ENCODE measurements around the gene C16orf74. TPM values are rescaled to one million over a fixed set of nuclear protein-coding genes. Genes with fewer than 3 reads are reported as not detected.

C16orf74 gene
- total RNA-seq, 1 donor from 2014 or later, result 5.2 TPM

DNA sequence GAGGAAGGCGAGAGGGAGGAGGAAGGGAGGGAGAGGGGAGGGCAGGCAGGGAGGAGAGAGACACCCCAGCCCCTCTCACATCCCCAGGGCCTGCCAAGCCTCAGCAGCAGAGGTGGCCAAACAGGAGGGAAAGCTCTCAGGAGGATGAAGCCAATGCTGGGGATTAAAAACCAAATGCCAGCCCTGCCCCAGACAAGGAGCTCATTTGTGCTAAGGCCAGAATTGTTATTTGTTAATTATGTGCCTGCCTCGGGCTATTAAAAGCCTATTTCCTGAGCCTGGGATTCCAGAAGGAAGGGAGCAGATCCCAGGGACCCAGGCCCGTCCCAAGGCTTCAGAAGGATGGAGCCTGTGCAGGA is 34.2 kb downstream of the C16orf74 start:
- no peak for DNase-seq

DNA sequence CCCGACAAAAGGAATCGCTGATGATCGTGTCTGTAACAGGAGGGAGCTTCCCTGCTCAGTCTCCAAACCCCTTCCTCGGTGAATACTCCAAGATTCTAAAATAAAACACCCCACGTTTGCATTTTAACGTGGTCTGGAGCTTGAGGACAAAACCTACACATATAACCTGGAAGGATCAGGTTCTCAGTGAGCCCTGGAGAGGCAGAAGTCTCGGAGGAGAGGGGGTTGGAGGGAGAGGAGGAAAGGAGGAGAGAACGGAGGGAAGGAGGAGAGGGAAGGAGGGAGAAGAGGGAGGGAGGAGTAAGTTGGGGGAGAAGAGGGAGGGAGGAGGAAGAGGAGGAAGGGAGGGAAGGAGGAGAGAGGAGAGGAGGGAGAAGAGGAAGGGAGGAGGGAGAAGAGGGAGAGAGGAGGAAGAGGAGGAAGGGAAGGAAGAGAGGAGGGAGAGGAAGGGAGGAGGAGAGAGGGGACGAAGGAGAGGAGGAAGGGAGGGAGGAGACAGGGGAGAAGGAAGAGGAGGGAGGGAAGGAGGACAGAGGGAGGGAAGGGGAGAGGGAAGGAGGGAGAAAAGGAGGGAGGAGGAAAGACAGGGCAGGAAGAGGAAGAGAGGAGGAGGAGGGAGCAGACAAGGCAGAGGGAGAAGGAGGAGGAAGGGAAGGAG is 34.7 kb downstream of the C16orf74 start:
- DNase-seq, result no peak

GRCh38 chr16:85715169-85716021 is 35.5 kb downstream of the C16orf74 start:
- no peak for DNase-seq

DNA sequence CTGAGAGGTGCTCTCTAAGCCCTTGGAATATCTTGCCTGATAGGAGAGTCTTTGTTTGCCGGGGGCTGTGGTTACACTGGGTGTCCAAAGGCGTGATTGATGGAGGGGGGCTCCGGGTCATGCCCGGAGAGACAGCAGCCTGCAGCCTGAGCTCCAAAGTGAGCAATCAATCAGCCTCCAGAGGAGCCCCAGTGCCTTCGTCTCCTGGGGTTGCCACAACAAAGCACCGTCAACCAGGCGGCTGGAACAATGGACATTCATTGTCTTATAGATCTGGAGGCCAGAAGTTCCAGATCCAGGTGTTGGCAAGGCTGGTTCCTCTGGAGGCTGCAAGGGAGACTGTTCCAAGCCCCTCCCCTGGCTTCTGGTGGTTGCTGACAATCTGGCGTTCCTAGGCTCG is 38.1 kb downstream of the C16orf74 start:
- DNase-seq, result no peak

DNA sequence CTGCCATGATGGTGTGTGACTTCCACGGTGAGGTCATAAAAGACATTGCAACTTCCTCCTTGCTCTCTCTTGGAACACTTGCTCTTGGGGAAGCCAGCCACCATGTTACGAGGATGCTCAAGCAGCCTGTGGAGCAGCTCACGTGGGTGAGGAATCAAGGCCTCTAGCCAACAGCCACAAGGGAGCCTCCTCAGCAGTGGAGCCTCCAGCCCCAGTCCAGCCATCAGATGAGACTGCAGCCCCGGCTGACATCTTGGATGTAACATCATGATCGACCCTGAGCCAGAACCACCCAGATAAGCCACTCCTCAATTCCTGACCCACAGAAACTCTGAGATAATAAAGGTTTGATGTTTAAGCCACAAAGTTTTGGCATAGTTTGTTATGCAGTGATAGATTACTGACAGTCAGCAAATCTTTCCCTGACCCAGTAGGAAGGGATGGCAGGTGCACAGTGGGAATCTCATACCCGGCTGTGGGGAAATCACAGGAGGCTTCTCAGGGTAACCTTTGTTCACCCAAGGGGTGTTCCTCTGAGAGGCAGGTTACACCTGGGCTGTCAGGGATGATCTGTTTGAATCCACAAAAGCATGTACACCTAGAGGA is 38.8 kb downstream of the C16orf74 start:
- DNase-seq, result no peak

DNA sequence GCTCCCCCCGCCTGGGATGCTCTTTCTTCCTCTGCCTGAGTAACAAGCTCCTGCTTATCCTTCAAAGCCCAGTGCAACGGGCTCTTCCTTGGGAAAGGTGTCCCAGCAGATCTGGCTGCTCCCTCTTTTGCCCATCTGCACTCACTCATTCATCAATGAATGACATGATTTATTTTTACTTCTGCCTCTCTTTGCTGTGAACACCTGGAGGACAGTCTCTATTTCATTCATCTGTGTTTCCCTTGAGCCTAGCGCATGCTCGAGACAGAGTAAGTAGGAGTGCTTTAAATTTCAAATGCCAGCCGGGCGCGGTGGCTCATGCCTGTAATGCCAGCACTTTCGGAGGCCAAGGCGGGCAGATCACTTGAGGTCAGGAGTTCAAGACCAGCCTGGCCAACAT is 40.2 kb downstream of the C16orf74 start:
- no peak for DNase-seq

DNA sequence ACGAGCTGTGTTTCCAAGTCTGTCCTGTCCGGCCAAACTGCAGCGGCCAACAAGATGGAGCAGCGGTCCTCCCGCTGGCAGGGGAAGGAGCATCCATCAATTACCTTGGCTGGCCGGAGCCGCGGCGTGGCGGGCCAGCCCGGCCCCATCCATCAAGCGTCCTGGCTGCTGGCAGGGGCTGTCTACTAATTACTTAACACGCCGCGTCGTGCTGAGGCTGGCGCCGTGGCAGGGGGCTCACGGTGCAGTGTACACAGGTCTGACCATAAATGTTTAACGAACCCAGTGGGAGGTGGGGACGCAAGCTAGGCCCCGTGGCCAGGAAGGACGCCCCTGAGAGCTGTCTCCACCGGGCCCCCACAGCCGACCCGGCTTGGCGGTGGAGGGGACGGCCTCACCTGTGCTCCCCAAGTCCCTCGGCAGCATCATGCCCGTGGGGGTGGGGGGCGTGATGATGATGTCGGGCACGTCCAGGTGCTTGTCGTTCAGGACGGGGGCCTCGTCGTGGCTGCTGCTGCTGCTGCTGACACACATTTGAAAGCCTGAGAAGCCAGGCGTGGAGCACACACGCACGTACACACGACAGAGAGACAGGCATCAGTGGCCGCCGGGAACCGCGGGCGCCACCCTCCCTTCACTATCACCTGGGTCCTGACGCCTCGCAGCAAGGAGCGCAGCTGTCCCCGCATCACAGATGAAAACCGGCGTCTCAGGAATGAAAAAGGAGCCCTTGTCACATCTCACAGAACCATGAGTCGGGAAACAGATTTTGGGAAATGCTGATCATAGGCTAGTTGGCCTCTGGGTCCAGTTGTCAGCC is 40.9 kb downstream of the C16orf74 start:
- no peak for DNase-seq

DNA sequence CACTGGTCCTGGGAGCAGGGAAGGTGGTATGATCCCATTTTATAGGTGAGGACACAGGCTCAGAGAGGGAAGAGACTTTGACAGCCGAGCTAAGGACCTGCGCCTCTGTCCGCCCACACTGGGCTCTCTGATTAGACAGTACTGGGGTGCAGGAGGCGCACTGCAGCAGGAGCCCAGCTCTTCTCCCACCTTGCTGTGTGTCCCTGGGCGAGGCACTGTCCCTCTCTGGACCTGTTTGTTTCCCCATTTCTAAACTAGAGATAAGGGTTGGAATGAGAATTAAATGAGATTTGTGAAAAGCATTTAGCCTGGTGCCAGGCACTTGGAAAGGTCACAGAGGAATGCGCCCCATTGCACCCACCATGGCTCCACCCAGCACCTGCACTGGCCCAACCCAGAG is 42.6 kb downstream of the C16orf74 start:
- DNase-seq, result no peak

GRCh38 chr16:85707528-85708095 is 43.3 kb downstream of the C16orf74 start:
- DNase-seq, result no peak

- no peak for DNase-seq
Measured at GRCh38 chr16:85706449-85707034, 44.4 kb downstream of the C16orf74 start.

- DNase-seq, result no peak
Measured at GRCh38 chr16:85704900-85705846, 45.7 kb downstream of the C16orf74 start.

GRCh38 chr16:85704011-85704410 is 46.9 kb downstream of the C16orf74 start:
- DNase-seq, result no peak

- DNase-seq, result no peak
Measured at GRCh38 chr16:85699628-85700027, 51.3 kb downstream of the C16orf74 start.

GRCh38 chr16:85698935-85699558 is 51.8 kb downstream of the C16orf74 start:
- no peak for DNase-seq

DNA sequence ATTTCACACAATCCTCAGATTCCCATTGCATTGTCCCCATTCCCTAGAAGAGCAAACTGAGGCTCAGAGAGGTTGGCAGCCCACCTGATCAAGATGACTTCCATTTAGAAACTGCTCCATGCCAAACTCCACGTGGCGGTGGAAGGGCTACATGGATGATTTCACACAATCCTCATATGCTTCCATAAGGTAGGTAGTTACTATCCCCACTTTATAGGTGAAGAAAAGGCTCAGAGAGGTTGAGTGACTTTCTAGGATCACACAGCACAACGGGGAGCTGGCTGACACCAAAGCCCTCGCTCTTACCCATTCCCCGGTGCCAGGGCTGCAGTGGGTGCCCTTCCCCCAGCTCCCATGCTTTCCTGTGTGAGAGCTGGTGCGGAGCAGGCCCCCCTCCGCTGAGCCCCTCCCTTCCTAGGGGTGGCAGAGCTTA is 52.4 kb downstream of the C16orf74 start:
- no peak for DNase-seq

- no peak for DNase-seq
Measured at GRCh38 chr16:85697431-85697830, 53.5 kb downstream of the C16orf74 start.

- no peak for DNase-seq
Measured at GRCh38 chr16:85696781-85697180, 54.1 kb downstream of the C16orf74 start.

DNA sequence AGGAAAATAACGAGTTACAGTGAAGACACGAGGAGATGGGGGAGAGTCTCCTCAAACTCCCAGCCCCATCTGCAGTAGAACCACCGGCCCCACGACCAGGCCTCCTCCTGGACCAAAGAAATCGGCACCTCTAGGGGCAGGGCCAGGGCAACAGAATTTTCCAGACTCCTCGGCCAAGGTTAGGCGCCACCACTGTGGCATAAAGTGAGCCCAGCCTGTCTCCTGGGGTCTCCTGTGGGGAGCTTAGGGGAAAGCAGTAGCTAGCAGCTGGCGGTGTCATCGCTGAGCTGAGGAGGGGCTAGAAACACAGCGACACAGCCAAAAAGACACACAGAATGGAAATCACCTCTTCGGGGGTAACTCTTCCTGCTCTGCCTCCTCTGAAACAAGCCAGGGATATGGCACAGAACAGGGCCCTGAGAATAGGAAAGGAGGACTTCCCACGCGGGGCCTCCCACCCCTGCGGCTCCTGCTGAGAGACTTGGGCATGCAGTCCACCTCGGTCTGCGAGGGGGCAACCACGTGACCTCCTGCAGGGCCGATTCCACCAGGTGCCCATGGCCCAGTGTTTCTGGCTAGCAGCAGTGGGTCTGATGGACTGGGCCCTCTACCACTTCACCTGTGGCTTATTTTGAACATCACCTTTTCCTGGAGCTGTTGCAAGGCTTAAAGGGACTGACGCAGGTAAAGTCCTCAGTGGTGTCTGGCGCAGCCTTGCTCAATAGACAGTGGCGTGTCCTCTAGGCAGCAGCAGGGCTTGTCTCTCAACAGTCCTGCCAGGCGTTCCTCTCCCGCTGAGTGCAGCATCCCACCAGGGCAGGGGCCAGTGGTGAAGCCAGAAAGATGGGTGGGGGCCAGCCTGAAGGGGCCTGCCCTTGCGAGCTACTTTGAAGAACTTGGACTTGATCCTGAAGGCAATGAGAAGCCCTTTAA is 55.4 kb downstream of the C16orf74 start:
- no peak for DNase-seq

Measured in skin of body (tissue), 2 donors.